ENCODE data around the gene RPS14.
A peak's percentile ranks its signal among the peaks of the same experiment; 100 is the strongest.
"Not testable (repeated sequence)": the region's sequence is repeated elsewhere in the genome, so short reads cannot be mapped to it uniquely, and the experiment has no call there.

The RPS14 gene

GRCh38 chr5:150479416-150479815 lies 29.9 kb upstream of the RPS14 start:
- no peak for DNase-seq

GRCh38 chr5:150476568-150476967 lies 27.0 kb upstream of the RPS14 start:
- peak; percentile 39 for DNase-seq

- no peak for DNase-seq
Measured at GRCh38 chr5:150473673-150474358, 24.3 kb upstream of the RPS14 start.

GRCh38 chr5:150469718-150470469 lies 20.4 kb upstream of the RPS14 start:
- no peak for DNase-seq

- DNase-seq: no peak
Measured at GRCh38 chr5:150468206-150468605, 18.7 kb upstream of the RPS14 start.

- DNase-seq: no peak
Measured at GRCh38 chr5:150465927-150466326, 16.4 kb upstream of the RPS14 start.

- DNase-seq: no peak
Measured at GRCh38 chr5:150464554-150465012, 15.0 kb upstream of the RPS14 start.

- no peak for DNase-seq
Measured at GRCh38 chr5:150461231-150461630, 11.7 kb upstream of the RPS14 start.

- DNase-seq: no peak
Measured at GRCh38 chr5:150460781-150461180, 11.2 kb upstream of the RPS14 start.

- peak; percentile 48 for DNase-seq
Measured at GRCh38 chr5:150458802-150459557, 9.4 kb upstream of the RPS14 start.

GRCh38 chr5:150457562-150458240 lies 8.2 kb upstream of the RPS14 start:
- DNase-seq: no peak

- no peak for DNase-seq
Measured at GRCh38 chr5:150457121-150457520, 7.6 kb upstream of the RPS14 start.

- DNase-seq: no peak
Measured at GRCh38 chr5:150454492-150455229, 5.1 kb upstream of the RPS14 start.

- not testable (repeated sequence) for DNase-seq
Measured at GRCh38 chr5:150454027-150454426, 4.5 kb upstream of the RPS14 start.

GRCh38 chr5:150452914-150453313 lies 3.4 kb upstream of the RPS14 start:
- no peak for DNase-seq

GRCh38 chr5:150451594-150451993 lies 2.1 kb upstream of the RPS14 start:
- no peak for DNase-seq

GRCh38 chr5:150448952-150449516 lies 505 bp downstream of the RPS14 start:
- DNase-seq: no peak

GRCh38 chr5:150448334-150448733 lies 1.2 kb downstream of the RPS14 start:
- peak; percentile 65 for DNase-seq

- DNase-seq: no peak
Measured at GRCh38 chr5:150447188-150447587, 2.4 kb downstream of the RPS14 start.

- DNase-seq: no peak
Measured at GRCh38 chr5:150446583-150446982, 3.0 kb downstream of the RPS14 start.

- DNase-seq: no peak
Measured at GRCh38 chr5:150446088-150446487, 3.5 kb downstream of the RPS14 start.

GRCh38 chr5:150444770-150445169 lies 4.8 kb downstream of the RPS14 start:
- no peak for DNase-seq

Data from inflammatory macrophage treated with lipopolysaccharide for 4 hours (primary cell).